Astrocyte (in vitro differentiated cells and primary cell): ENCODE measurements around the gene ASAH2B.

Experiments used
- EZH2 ChIP-seq: IDR thresholded peaks from 2 replicates; pipeline ENCODE4 v1.6.1; 2012; ENCODE audit warnings: mild to moderate bottlenecking, low read length, inconsistent platforms; ENCODE audit not compliant: insufficient read depth
- TF ChIP-seq, protein P1 (sequence below): IDR thresholded peaks from 2 replicates; pipeline ENCODE4 v1.5.1; 2011; ENCODE audit warnings: low read depth, mild to moderate bottlenecking, inconsistent platforms, low read length, moderate library complexity; ENCODE audit not compliant: insufficient read depth

GRCh38 chr10:50805981-50806622, 66.4 kb downstream of the ASAH2B start:
- TF ChIP-seq, protein P1, sequence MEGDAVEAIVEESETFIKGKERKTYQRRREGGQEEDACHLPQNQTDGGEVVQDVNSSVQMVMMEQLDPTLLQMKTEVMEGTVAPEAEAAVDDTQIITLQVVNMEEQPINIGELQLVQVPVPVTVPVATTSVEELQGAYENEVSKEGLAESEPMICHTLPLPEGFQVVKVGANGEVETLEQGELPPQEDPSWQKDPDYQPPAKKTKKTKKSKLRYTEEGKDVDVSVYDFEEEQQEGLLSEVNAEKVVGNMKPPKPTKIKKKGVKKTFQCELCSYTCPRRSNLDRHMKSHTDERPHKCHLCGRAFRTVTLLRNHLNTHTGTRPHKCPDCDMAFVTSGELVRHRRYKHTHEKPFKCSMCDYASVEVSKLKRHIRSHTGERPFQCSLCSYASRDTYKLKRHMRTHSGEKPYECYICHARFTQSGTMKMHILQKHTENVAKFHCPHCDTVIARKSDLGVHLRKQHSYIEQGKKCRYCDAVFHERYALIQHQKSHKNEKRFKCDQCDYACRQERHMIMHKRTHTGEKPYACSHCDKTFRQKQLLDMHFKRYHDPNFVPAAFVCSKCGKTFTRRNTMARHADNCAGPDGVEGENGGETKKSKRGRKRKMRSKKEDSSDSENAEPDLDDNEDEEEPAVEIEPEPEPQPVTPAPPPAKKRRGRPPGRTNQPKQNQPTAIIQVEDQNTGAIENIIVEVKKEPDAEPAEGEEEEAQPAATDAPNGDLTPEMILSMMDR = no peak
- TF ChIP-seq EZH2 = no peak
